Ishikawa (cell line): ENCODE data around the gene SGTA.
A peak's percentile ranks its signal among the peaks of the same experiment; 100 is the strongest.

Experiments
- CEBPB ChIP-seq: IDR thresholded peaks from 2 replicates; pipeline ENCODE4 v1.6.1; 2012
- CREB1 ChIP-seq: IDR thresholded peaks from 2 replicates; pipeline ENCODE4 v1.6.1; 2012; ENCODE audit warnings: low read depth
- EGR1 ChIP-seq: IDR thresholded peaks from 2 replicates; pipeline ENCODE4 v1.6.1; 2012
- EP300 ChIP-seq: IDR thresholded peaks from 2 replicates; pipeline ENCODE4 v1.6.1; 2012; ENCODE audit warnings: borderline replicate concordance
- FOXM1 ChIP-seq: IDR thresholded peaks from 2 replicates; pipeline ENCODE4 v1.6.1; 2012; ENCODE audit warnings: low read depth, borderline replicate concordance
- NFIC ChIP-seq: IDR thresholded peaks from 2 replicates; pipeline ENCODE4 v1.6.1; 2012
- RAD21 ChIP-seq: IDR thresholded peaks from 2 replicates; pipeline ENCODE4 v1.6.1; 2012; ENCODE audit warnings: low read depth
- TAF1 ChIP-seq: IDR thresholded peaks from 2 replicates; pipeline ENCODE4 v1.6.1; 2012; ENCODE audit warnings: low read depth, mild to moderate bottlenecking
- TCF12 ChIP-seq: IDR thresholded peaks from 2 replicates; pipeline ENCODE4 v1.6.1; 2012; ENCODE audit warnings: low read depth
- TEAD4 ChIP-seq: IDR thresholded peaks from 2 replicates; pipeline ENCODE4 v1.6.1; 2012
- YY1 ChIP-seq: IDR thresholded peaks from 2 replicates; pipeline ENCODE4 v1.6.1; 2012; ENCODE audit warnings: low read depth
- ZBTB7A ChIP-seq: IDR thresholded peaks from 2 replicates; pipeline ENCODE4 v1.6.1; 2012; ENCODE audit warnings: low read depth
- TF ChIP-seq, protein P1 (sequence below): IDR thresholded peaks from 2 replicates; pipeline ENCODE4 v1.6.1; 2012; ENCODE audit warnings: low read depth, mild to moderate bottlenecking
- TF ChIP-seq, protein P2 (sequence below): IDR thresholded peaks from 2 replicates; pipeline ENCODE4 v1.6.1; 2012
- TF ChIP-seq, protein P3 (sequence below): IDR thresholded peaks from 2 replicates; pipeline ENCODE4 v1.6.1; 2012

The SGTA gene, protein sequence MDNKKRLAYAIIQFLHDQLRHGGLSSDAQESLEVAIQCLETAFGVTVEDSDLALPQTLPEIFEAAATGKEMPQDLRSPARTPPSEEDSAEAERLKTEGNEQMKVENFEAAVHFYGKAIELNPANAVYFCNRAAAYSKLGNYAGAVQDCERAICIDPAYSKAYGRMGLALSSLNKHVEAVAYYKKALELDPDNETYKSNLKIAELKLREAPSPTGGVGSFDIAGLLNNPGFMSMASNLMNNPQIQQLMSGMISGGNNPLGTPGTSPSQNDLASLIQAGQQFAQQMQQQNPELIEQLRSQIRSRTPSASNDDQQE

DNA sequence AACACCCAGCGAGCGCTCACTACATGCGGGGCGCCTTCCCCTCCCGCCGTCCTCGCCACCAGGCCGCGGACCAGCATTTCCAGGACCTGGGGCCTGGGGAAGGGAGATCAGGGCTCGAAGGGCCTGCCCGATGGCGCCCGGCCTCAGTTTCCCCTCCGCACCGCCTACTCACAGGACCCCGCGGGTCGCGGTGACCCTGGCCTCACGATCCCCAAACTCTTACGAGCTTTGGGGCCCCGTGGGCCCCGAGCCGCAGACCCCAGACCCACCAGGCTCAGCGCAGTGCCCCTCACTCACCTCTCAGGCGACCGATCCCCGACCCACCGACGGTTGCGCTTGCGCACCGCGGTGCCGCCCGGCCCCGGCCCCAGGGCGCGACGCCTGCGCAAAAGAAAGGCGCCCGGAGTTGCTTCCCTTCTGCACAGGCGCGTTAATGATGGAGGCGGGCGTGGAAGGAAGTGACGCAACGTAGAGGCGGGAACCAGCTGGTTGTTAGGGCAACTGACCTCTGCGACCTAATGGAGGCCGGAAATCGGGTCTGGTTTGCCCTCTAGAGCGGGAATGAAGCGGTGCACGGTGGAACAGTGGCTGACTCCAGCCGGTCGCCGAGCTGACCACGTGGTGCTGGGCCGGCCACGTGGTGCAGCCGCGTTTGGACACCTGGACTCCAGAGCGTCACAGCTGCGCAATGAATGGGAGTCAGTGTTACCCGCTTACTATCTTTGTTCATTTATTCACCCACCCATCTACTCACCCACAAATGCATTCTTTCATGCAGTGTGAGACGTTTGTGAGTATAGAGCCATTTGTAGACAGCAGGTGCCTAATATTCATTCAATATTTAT lies at the start of gene SGTA:
Gene SGTA, minus strand, starts transcription at position 338 of the 845 bp plus-strand sequence. CDS start 14,205 bp downstream, outside the sequence.
- peak; percentile 73 for TF ChIP-seq TCF12
- TF ChIP-seq CREB1, result peak; percentile 94
- peak; percentile 88 for TF ChIP-seq YY1
- no peak for TF ChIP-seq FOXM1
- TF ChIP-seq, protein P1, sequence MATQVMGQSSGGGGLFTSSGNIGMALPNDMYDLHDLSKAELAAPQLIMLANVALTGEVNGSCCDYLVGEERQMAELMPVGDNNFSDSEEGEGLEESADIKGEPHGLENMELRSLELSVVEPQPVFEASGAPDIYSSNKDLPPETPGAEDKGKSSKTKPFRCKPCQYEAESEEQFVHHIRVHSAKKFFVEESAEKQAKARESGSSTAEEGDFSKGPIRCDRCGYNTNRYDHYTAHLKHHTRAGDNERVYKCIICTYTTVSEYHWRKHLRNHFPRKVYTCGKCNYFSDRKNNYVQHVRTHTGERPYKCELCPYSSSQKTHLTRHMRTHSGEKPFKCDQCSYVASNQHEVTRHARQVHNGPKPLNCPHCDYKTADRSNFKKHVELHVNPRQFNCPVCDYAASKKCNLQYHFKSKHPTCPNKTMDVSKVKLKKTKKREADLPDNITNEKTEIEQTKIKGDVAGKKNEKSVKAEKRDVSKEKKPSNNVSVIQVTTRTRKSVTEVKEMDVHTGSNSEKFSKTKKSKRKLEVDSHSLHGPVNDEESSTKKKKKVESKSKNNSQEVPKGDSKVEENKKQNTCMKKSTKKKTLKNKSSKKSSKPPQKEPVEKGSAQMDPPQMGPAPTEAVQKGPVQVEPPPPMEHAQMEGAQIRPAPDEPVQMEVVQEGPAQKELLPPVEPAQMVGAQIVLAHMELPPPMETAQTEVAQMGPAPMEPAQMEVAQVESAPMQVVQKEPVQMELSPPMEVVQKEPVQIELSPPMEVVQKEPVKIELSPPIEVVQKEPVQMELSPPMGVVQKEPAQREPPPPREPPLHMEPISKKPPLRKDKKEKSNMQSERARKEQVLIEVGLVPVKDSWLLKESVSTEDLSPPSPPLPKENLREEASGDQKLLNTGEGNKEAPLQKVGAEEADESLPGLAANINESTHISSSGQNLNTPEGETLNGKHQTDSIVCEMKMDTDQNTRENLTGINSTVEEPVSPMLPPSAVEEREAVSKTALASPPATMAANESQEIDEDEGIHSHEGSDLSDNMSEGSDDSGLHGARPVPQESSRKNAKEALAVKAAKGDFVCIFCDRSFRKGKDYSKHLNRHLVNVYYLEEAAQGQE, result no peak
- TF ChIP-seq, protein P2, sequence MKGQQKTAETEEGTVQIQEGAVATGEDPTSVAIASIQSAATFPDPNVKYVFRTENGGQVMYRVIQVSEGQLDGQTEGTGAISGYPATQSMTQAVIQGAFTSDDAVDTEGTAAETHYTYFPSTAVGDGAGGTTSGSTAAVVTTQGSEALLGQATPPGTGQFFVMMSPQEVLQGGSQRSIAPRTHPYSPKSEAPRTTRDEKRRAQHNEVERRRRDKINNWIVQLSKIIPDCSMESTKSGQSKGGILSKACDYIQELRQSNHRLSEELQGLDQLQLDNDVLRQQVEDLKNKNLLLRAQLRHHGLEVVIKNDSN, result peak; percentile 98
- TF ChIP-seq EP300, result no peak
- TF ChIP-seq ZBTB7A, result no peak
- no peak for TF ChIP-seq TEAD4
- TF ChIP-seq, protein P3, sequence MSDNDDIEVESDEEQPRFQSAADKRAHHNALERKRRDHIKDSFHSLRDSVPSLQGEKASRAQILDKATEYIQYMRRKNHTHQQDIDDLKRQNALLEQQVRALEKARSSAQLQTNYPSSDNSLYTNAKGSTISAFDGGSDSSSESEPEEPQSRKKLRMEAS, result peak; percentile 100
- peak; percentile 65 for TF ChIP-seq TAF1
- no peak for TF ChIP-seq RAD21
- TF ChIP-seq EGR1, result no peak
- TF ChIP-seq NFIC, result no peak
- no peak; the same call in 1 of the 2 replicates for TF ChIP-seq CEBPB

DNA sequence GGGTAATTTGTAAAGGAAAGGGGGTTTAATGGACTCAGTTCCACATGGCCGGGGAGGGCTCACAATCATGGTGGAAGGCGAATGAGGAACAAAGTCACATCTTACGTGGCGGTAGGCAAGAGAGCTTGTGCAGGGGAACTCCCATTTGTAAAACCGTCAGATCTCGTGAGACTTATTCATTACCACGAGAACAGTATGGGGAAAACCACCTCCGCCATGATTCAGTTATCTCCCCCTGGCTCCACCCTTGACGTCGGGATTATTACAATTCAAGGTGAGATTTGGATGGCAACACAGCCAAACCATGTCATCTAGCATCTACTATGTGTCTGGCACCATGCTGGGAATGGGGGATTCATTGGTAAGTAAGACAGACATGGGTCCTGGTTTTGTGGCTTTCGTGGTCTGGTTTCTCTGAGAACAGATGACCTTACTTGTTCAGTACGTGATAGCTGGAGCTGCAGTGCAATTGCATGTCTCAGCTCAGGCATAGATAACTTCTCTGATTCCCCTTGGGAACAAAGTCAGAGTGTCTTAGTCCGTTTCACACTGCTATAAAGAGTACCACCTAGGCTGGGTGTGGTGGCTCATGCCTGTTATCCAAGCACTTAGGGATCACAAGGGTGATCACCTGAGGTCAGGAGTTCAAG lies 44.9 kb upstream of the SGTA start:
- TF ChIP-seq ZBTB7A (no peak), TCF12 (no peak), FOXM1 (no peak), YY1 (no peak), NFIC (no peak), EP300 (no peak), EGR1 (no peak), CREB1 (no peak), TAF1 (no peak), CEBPB (no peak), TEAD4 (no peak), RAD21 (no peak)
- TF ChIP-seq, protein P2, result no peak
- TF ChIP-seq, protein P3, result no peak
- TF ChIP-seq, protein P1, result no peak

DNA sequence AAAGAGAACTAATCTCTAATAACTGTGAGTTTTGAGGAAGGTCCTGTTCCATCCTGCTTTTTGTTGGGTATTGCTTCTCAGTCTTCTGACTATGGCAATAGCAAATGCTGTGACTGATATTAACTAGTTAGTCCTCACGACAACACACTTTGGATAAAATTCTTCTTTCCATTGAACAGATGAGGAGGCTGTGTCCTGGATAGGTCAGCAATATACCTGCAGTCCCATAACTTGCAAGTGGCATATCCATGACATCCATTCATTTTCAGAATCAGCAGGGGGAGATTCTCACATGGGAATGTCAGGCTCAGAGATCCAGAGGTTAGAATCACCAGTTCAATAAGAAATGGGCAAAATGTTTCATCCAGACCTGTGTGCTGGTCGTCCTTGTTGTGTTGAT lies 43.9 kb upstream of the SGTA start:
- TF ChIP-seq YY1 (no peak), EGR1 (no peak), TCF12 (no peak), TAF1 (no peak), EP300 (no peak), TEAD4 (no peak), NFIC (no peak), FOXM1 (no peak), CREB1 (no peak), RAD21 (no peak), ZBTB7A (no peak), CEBPB (no peak)
- TF ChIP-seq, protein P2, result no peak
- TF ChIP-seq, protein P1, result no peak
- TF ChIP-seq, protein P3, result no peak
